H9 (cell line): ENCODE data around the gene KRTAP10-8. TPM values are rescaled to one million over a fixed set of nuclear protein-coding genes. Genes with fewer than 3 reads are reported as not detected.
"Not testable (repeated sequence)": the region's sequence is repeated elsewhere in the genome, so short reads cannot be mapped to it uniquely, and the experiment has no call there.

Source experiments
- DNase-seq: peaks from one replicate; pipeline ENCODE4 v3.0.0-alpha.2; 2017
- H2AFZ ChIP-seq: one replicate; pipeline ENCODE4 v1.6.1; 2013; ENCODE audit warnings: mild to moderate bottlenecking, low read length, control low read depth, moderate library complexity
- H2AK5ac ChIP-seq: 2 replicates; pipeline ENCODE4 v1.6.1; 2013; ENCODE audit warnings: low read length, control low read depth, mixed read lengths; ENCODE audit not compliant: insufficient read length
- H2BK120ac ChIP-seq: one replicate; pipeline ENCODE4 v1.6.1; 2013; ENCODE audit warnings: low read depth, mild to moderate bottlenecking, low read length, control low read depth, inconsistent platforms; ENCODE audit not compliant: poor library complexity, severe bottlenecking
- H2BK12ac ChIP-seq: 2 replicates; pipeline ENCODE4 v1.6.1; 2013; ENCODE audit warnings: low read length, control low read depth, mixed read lengths, low read depth; ENCODE audit not compliant: insufficient read length
- H2BK15ac ChIP-seq: 2 replicates; pipeline ENCODE4 v1.6.1; 2013; ENCODE audit warnings: low read depth, low read length, control low read depth
- H2BK20ac ChIP-seq: one replicate; pipeline ENCODE4 v1.6.1; 2013; ENCODE audit warnings: low read depth, mild to moderate bottlenecking, low read length, control low read depth, inconsistent platforms; ENCODE audit not compliant: poor library complexity, severe bottlenecking
- H2BK5ac ChIP-seq: 2 replicates; pipeline ENCODE4 v1.6.1; 2013; ENCODE audit warnings: low read length, control low read depth, mixed read lengths; ENCODE audit not compliant: insufficient read length
- H3K14ac ChIP-seq: 2 replicates; pipeline ENCODE4 v1.6.1; 2013; ENCODE audit warnings: low read length, control low read depth; ENCODE audit not compliant: insufficient read depth
- H3K18ac ChIP-seq: 2 replicates; pipeline ENCODE4 v1.6.1; 2013; ENCODE audit warnings: low read depth, mild to moderate bottlenecking, mixed read lengths, low read length, control low read depth; ENCODE audit not compliant: insufficient read length
- H3K23ac ChIP-seq: 2 replicates; pipeline ENCODE4 v1.6.1; 2013; ENCODE audit warnings: low read length, control low read depth, mixed read lengths, low read depth; ENCODE audit not compliant: insufficient read length
- H3K23me2 ChIP-seq: 2 replicates; pipeline ENCODE4 v1.6.1; 2013; ENCODE audit warnings: low read depth, mild to moderate bottlenecking, mixed read lengths, low read length, control low read depth; ENCODE audit not compliant: insufficient read length, poor library complexity, severe bottlenecking
- H3K27ac ChIP-seq: 2 replicates; pipeline ENCODE4 v1.5.1; 2013; ENCODE audit warnings: low read length, control low read depth, mixed read lengths, low read depth; ENCODE audit not compliant: insufficient read length
- H3K27me3 ChIP-seq: 2 replicates; pipeline ENCODE4 v1.6.1; 2013; ENCODE audit warnings: low read length, control low read depth, inconsistent platforms; ENCODE audit not compliant: insufficient read depth
- H3K4ac ChIP-seq: 2 replicates; pipeline ENCODE4 v1.6.1; 2013; ENCODE audit warnings: low read depth, mild to moderate bottlenecking, control low read depth, inconsistent platforms, low read length, moderate library complexity
- H3K4me1 ChIP-seq: 2 replicates; pipeline ENCODE4 v1.6.1; 2013; ENCODE audit warnings: low read length, control low read depth, inconsistent platforms; ENCODE audit not compliant: insufficient read depth
- H3K4me2 ChIP-seq: 2 replicates; pipeline ENCODE4 v1.6.1; 2013; ENCODE audit warnings: low read length, control low read depth, mixed read lengths; ENCODE audit not compliant: insufficient read length, insufficient read depth
- H3K56ac ChIP-seq: 2 replicates; pipeline ENCODE4 v1.6.1; 2013; ENCODE audit warnings: low read depth, mild to moderate bottlenecking, mixed read lengths, low read length, control low read depth; ENCODE audit not compliant: insufficient read length
- H3K79me1 ChIP-seq: 2 replicates; pipeline ENCODE4 v1.6.1; 2013; ENCODE audit warnings: low read depth, mild to moderate bottlenecking, moderate library complexity, low read length, control low read depth, inconsistent platforms; ENCODE audit not compliant: insufficient read depth, poor library complexity, severe bottlenecking
- H3K79me2 ChIP-seq: 2 replicates; pipeline ENCODE4 v1.6.1; 2013; ENCODE audit warnings: low read length, control low read depth, inconsistent platforms; ENCODE audit not compliant: insufficient read depth
- H3K9ac ChIP-seq: 2 replicates; pipeline ENCODE4 v1.6.1; 2013; ENCODE audit warnings: low read length, control low read depth, mixed read lengths; ENCODE audit not compliant: insufficient read length; ENCODE audit errors: extremely low read depth
- H3K9me3 ChIP-seq: one replicate; pipeline ENCODE4 v1.6.1; 2013; ENCODE audit warnings: low read depth, low read length, inconsistent platforms; ENCODE audit not compliant: control insufficient read depth
- H3T11ph ChIP-seq: one replicate; pipeline ENCODE4 v1.6.1; 2013; ENCODE audit warnings: mild to moderate bottlenecking, low read length, control low read depth, inconsistent platforms
- H4K20me1 ChIP-seq: one replicate; pipeline ENCODE4 v1.6.1; 2013; ENCODE audit not compliant: control insufficient read depth, insufficient read length, insufficient read depth
- H4K5ac ChIP-seq: 2 replicates; pipeline ENCODE4 v1.6.1; 2013; ENCODE audit warnings: low read depth, mild to moderate bottlenecking, mixed read lengths, low read length, control low read depth; ENCODE audit not compliant: insufficient read length
- H4K8ac ChIP-seq: replicated peaks from 2 replicates; pipeline ENCODE4 v1.6.1; 2013; ENCODE audit warnings: low read length, control low read depth, mixed read lengths, low read depth; ENCODE audit not compliant: insufficient read length
- H4K91ac ChIP-seq: 2 replicates; pipeline ENCODE4 v1.6.1; 2013; ENCODE audit warnings: low read depth, mild to moderate bottlenecking, moderate library complexity, mixed read lengths, low read length, control low read depth; ENCODE audit not compliant: insufficient read length
- H3K27ac Mint-ChIP-seq, 3 experiments: 2 replicates in 2 of 3; 3 replicates in 1 of 3; pipeline ENCODE4 v1.8.0; 2020 to 2021; ENCODE audit warnings: mixed read lengths in 3 of 3, mild to moderate bottlenecking in 1 of 3, moderate library complexity in 1 of 3
- H3K27me3 Mint-ChIP-seq: 2 replicates; pipeline ENCODE4 v1.8.0; 2021; ENCODE audit warnings: low read depth, mild to moderate bottlenecking, moderate library complexity, mixed read lengths
- H3K36me3 Mint-ChIP-seq, 3 experiments: 2 replicates in 2 of 3; 3 replicates in 1 of 3; pipeline ENCODE4 v1.8.0; 2020 to 2021; ENCODE audit warnings: low read depth in 3 of 3, mixed read lengths in 3 of 3; ENCODE audit not compliant: insufficient read depth in 1 of 3
- H3K4me1 Mint-ChIP-seq, 2 experiments: 2 replicates each; pipeline ENCODE4 v1.8.0; 2020; ENCODE audit warnings: mixed read lengths in 2 of 2
- H3K4me3 Mint-ChIP-seq, 2 experiments: 2 replicates in 1 of 2; 3 replicates in 1 of 2; pipeline ENCODE4 v1.8.0; 2020 to 2021; ENCODE audit warnings: mild to moderate bottlenecking in 2 of 2, mixed read lengths in 2 of 2, moderate library complexity in 1 of 2
- H3K9me3 Mint-ChIP-seq, 2 experiments: 2 replicates in 1 of 2; 3 replicates in 1 of 2; pipeline ENCODE4 v1.8.0; 2020; ENCODE audit warnings: mild to moderate bottlenecking in 2 of 2, mixed read lengths in 2 of 2, moderate library complexity in 1 of 2
- WGBS: extraction: QIAGEN DNeasy Blood & Tissue Kit; methylation state at CpG from one replicate; pipeline ENCODE4 v1.1.7; 2013; ENCODE audit warnings: missing lambda C conversion rate, low lambda C conversion rate, mixed read lengths; ENCODE audit not compliant: insufficient read length; ENCODE audit errors: extremely low coverage; 5-methylcytosine and 5-hydroxymethylcytosine counted together
- total RNA-seq: library from RNA; stranded (reverse); gene quantifications from 2 replicates; pipeline ENCODE4 v1.2.1, GENCODE V29; 2021

The KRTAP10-8 gene
- total RNA-seq, 1 experiment from 2014 or later = not detected

- H3K27ac ChIP-seq, H2BK12ac ChIP-seq, H3K9me3 ChIP-seq, H3K4me2 ChIP-seq, H2BK5ac ChIP-seq, H3K18ac ChIP-seq, H3K4me1 ChIP-seq, H2BK120ac ChIP-seq, H3K23ac ChIP-seq, H2AFZ ChIP-seq, H2AK5ac ChIP-seq, H3K4me1 Mint-ChIP-seq, H3K27me3 ChIP-seq, H2BK20ac ChIP-seq, H3K79me2 ChIP-seq, H3K23me2 ChIP-seq, H4K91ac ChIP-seq, H4K5ac ChIP-seq, H3K56ac ChIP-seq, H3K4ac ChIP-seq, H3K4me3 Mint-ChIP-seq, H2BK15ac ChIP-seq, H4K8ac ChIP-seq, H3K79me1 ChIP-seq, H3K9ac ChIP-seq, H3T11ph ChIP-seq, H3K14ac ChIP-seq, H4K20me1 ChIP-seq, DNase-seq: not testable (repeated sequence)
- Mint-ChIP-seq H3K9me3 (peaks cover 39 to 44% of the 10 kb centered on the region in 2 experiments), H3K27ac (peak overlapping the region in 1 of 3 experiments; percentile 57; a peak in 1 of 7 replicates), H3K27me3 (peaks cover 13% of the 10 kb centered on the region), H3K36me3 (peaks cover 11 to 37% (median 23%) of the 10 kb centered on the region in 3 experiments; a peak in 6 of 7 replicates)
- no CpG with 5 or more reads among the region's 15 CpGs for WGBS
These were observed 16.0 kb downstream of the KRTAP10-8 start for GRCh38 chr21:44627831-44628233.
